GM18861 (cell line): Measurements from ENCODE around the gene RNF133.

Source experiments
- ATAC-seq: cut with Tn5 transposase; IDR thresholded peaks from one replicate; pipeline ENCODE4 v1.9.1; 2021; ENCODE audit not compliant: unreplicated experiment

The RNF133 gene, protein sequence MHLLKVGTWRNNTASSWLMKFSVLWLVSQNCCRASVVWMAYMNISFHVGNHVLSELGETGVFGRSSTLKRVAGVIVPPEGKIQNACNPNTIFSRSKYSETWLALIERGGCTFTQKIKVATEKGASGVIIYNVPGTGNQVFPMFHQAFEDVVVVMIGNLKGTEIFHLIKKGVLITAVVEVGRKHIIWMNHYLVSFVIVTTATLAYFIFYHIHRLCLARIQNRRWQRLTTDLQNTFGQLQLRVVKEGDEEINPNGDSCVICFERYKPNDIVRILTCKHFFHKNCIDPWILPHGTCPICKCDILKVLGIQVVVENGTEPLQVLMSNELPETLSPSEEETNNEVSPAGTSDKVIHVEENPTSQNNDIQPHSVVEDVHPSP

DNA sequence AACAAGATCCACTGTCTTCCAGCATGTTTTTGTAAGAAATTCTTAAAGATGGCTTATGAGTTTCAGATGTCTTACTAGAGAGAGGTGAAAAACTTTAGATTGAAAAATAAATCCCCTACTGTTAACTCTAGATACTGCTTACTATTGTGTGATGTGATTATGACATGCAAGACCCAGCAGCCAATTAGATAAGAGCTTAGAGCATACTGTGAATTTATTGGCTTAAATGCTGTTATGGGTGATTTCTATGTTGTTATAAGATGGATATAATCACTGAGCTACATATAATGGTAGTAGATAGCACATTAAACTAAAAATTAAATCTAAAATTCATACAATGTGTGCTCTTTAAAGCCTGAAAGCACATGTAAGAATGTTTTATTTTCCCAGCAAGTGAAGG lies at the start of gene RNF133:
Gene RNF133 (minus strand): TSS at position 101 of the 400 bp plus-strand sequence. CDS start 199 bp downstream, outside the sequence.
- ATAC-seq: no peak

DNA sequence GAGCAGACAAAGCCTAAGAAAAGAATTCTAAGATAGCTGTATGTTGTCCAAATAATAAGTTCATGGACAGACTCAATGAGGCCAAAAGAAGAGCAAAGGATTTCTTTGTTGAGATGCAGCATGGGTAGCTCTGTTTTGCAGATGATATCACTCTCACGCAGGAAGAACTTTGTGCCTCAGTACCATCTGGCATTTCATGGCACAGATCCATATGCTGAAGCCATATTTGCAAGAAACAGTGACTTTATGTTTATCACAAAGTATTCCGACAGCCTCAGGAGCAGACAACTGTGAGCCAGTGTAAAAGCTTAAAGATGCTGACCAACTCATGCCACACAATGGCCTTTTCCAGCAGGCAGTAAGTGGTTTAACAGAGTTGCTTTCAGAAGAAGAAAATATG lies 49.3 kb upstream of the RNF133 start:
- ATAC-seq: no peak

DNA sequence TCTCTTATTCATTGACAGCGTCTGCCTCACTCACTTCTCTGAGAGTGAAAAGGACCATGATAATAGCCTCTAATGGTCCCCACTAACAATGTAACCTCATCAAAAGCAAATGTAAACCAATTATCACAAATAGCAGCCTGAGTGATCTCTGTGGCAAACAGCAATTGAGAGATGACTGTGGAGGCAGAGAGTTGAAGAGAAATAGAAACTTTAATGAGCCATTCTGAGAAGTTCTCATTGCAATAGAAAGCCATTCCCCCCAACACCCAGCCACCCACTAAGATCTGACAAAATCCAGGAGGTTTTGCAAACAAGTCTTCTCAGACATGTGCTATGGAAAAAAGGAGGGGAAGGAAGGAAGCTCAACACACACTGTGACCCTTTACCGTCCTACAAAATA lies 48.0 kb upstream of the RNF133 start:
- no peak for ATAC-seq

DNA sequence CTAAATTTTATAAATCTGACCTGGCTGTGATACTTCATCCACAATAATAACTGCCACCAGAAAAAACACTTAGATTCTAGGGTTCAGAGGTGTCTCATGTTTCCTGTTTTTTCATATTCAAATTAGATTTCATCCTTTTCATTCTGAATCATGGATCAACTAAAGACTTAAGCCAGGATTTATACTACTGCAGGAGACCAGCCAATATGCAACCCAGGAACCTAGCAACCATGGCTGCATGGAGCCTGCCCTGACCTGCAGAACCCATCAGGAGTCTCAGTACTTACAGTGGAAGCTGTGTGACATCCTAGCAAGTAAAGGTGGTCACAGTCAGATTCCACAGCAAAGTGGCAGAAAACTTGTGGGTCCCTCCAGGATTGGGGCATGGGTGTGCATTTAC lies 44.3 kb upstream of the RNF133 start:
- ATAC-seq: no peak

DNA sequence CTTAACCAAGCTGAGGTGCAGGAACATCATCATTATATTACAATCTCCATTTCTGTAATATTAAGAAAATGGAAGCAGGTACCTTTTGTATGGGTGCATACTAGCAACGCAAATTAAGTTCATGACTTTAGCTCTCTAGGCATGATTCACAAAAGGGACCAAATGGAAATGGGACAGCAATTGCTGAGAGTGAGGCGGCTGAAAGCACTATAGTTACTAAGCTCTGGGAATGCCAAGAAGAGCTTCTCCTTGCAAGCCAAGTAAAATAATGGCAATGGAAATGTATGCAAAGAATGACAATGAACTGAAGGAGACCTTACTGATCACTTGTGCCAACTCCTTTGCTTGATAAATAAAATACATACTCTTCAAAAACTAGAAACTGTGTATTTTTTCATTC lies 40.0 kb upstream of the RNF133 start:
- no peak for ATAC-seq

DNA sequence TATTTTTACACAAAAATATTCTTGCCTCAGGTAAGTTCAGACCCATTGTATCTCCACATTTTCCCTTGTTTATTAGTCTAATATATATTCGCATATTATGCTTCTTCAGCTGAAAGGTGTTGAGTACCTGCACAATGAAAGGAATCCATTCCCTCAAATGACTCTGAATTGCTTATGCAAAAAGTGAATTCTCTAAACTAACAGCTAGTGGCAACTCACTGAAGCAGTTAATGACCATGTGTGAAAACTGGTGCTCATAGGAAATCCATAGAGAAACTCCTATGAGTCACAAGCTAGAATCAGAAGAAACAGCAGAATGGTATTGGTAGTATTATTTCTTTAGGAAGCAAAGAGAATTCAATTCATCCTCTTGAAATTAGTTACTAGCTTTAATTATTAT lies 37.3 kb upstream of the RNF133 start:
- no peak for ATAC-seq

DNA sequence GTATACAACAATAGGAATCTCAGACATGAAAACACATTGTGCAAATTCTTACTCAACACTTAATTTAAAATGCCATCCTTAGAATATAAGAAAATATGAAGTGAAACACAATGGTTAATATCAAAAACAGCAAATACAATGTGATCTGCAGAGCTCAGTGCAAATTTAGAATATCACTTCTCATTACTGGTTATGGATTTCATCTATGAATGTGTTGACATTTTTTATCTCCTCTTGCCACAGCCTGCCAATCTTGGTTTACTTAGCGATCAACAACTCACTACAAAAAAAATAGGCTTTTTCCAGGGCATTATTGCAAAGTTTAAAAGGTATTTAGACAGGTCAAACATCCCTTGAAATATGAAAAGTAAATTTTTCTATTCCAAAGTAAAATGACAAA lies 28.8 kb upstream of the RNF133 start:
- ATAC-seq: no peak

DNA sequence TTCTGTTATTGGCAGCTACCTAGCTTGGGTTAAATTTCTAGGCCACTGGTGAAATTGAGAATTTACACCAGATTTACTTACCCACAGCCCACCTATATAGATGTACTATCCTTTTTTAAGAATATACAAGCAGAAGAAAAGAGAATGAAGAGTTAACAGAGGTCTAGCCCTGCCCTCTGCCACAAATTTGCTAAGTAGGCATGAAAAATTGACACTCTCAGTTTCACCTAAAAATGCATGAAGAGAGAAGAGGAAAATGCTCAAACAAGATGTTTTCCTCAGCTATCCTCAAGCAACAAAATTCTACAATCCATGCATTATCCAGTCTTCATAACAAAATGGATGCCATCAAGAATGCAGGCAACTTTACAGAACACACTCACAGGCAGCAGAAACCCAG lies 28.4 kb upstream of the RNF133 start:
- no peak for ATAC-seq

DNA sequence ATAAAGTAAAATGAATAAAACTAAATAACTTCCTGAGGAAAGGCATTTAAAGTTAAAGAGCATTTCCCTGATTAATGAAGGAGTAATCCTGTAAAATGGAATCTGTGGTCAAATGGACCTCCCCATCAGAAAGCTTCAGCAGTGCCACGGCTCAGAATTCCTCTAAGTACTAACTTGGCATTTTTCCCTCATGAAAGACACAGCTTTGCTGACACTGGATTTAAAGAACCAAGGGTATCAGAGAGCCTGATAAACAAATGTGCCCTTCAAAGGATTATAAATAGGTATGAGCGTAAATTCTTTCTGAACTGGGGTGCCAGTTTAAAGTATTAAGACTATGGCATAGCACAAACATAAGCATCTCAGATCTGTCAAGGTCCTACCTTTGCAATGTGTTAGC lies 28.0 kb upstream of the RNF133 start:
- no peak for ATAC-seq

DNA sequence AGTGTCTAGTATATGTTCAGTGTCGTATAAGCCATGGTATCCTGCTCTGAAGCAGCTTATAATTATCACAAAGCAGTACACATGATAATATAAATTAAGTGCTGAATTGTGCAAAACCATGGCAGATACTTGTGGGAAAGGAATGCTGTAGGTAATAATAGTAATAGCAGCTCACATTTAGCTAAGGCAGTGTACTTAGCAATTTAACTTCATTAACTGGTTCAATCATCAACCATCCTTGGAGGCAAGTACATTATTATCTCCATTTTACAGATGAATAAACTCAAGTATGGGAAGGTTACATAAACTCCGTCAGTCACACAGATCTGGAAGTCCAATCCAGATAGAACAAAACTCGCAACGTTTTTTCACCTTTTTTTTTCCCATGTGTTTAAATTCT lies 25.4 kb upstream of the RNF133 start:
- no peak for ATAC-seq

DNA sequence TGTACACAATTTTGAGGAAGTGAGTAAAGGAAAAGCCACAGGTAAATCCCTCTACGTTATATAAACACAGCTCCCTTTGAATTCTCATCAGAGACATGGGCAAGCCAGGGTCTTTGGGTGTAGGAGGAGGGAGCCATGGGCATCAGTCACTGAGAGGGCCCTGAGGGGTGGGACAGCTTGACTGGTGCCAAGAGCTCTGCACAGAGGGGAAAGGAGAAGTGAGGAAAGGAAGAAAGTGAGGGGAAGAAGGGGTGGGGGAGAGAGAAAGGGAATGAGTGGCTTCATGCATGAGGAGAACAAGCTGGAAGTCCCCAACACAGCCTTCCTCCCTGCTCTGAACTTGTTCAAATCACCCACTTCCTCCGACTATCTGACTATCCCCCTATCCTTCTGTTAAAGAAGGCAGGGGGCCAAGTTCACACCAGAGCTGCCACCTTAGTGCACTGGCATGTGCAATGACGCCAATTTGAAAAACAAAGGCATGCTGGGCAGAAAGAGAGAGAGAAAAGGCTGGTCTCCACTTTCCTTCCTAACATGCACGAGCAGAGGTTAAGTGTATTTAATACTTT lies 20.2 kb upstream of the RNF133 start:
- no peak for ATAC-seq

DNA sequence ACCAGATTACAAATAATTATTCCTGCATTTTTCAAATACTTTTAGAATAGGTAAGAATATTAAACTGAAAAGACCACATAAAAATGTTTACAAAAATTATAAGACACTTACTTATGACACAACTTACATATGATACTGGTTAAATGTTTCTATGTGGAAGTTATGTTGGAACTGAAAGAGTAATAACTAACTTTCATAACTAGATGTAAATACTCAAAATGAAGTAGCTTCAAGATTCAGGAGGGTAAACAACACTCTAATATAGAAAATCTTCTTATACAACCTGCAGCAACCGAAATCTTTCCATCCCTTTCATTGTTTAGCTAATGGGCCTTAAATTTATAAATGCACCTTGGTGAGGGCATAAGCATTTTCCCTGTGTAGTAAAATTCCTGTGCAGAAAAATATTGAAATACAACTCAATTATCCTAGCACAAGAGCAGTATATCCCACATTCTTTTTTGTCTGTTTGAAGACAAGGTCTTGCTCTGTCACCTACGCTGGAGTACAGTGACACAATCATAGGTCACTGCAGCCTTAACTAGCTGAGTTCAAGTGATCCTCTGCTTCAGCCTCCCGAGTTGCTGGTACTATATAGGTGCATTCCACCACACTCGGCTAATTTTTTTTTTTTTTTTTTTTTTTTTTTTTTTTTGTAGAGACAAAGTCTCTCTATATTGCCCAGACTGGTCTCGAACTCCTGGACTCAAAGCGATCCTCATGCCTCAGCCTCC lies 18.6 kb upstream of the RNF133 start:
- ATAC-seq: no peak

DNA sequence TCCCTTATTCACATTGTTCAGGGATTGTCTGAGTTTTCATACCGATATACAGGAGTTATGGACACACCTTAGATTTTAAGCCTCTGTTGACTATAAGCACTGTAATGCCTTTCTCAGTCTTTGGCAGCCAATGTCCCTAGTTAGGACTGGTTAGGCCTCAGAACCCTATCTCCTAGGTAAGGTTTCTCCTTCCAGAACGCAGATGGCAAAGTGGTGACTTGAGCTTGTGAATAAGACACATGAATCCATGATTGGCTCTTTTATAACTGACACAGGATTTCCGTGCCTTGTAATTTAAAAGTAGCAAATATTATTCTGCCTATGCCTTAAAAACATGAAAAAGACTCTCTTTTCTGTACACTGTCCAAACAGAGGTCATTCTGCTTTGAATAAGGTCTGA lies 16.3 kb upstream of the RNF133 start:
- ATAC-seq: no peak

DNA sequence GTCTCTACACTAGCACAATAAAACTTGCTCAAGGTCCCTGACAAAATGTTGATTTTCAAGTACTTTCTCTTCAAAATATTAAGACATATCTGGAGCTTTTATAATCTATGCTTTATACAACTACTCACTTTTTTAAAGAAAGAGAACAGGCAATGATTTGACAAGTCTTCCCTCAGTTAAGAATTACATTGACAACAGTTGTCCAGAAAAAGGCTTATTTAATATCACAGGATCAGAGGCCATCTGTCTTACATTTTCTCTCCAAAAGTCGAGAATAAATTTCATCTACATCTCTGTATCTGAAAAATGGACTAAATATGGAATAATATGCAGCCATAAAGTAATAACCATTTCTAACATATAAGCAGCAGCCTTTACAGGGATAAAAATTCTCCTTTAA lies 12.0 kb upstream of the RNF133 start:
- ATAC-seq: no peak

DNA sequence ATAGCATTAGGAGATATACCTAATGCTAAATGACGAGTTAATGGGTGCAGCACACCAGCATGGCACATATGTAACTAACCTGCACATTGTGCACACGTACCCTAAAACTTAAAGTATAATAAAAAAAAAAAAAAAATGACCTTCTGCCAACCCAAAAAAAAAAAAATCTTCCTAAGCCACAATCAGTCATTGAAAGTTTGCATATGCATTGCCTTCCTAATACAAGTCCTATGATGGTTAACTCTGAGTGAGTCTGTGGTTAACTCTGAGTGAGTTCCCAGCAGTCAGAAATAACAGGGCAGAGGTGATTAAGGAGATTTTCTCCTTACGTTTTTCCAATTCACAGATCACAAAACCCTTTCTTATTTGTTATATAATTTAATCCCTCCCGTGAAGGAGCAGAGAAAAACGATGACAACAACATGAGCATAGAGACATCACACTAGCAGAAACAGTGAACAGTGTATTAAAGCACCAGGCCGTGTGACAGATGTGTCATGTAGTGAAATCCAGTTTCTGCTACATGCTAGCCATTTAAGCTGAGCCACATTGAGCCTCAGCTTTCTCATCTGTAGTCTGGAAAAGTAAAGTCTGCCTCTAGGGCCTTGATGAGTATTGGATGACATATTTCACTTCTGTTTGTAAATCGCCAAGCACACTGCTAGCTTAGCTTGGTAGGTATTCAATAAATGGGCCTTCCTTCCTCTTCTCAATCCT lies 11.2 kb upstream of the RNF133 start:
- no peak for ATAC-seq

DNA sequence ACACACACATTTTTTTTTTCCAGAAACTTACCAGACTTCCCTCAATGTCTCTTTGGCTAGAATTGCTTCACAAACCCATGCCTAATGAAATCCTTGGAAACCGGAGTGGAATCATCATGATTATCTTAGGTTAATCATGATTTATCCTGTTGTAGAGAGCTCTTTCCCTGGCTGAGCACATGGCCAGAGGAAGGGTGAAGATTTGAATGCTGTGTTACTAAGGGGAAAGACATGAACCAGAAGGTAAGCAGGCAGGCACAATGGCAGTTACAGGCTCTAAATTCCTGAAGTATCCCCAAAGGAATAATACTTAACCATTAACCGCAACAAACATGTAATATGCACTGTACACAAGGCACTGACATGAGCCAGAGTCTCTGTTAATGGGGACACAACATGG lies 7.9 kb upstream of the RNF133 start:
- no peak for ATAC-seq

DNA sequence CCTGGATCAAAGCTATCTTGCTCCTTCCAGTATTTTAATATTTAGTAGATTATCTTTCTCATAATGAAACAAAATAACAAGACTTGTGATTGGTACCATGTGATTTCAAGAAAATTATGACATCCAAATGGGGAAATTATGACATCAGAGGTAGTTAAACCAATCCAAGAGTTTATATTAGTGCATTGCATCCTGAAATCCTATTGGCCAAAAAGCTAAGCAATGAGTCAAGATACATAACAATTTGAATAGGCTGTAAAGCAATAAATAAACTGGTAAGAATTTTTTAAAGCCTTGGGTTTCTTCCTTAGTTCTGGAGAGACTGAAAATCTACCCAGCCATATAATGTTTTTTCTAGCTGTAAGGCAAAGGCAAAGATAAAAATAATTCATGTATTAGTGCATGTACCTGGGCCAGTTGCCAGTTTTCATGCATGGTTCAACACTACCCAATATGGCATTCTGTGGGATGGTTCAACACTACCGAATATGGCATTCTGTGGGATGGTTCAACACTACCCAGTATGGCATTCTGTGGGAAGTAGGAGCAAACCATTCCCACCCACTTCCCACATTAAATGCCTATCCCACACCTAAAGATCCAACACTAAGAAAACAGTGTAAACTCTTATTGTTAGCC lies 4.1 kb upstream of the RNF133 start, which contains the start of gene RNF148:
Gene RNF148 (minus strand): TSS at position 51 of the 639 bp plus-strand sequence. CDS start 172 bp downstream, outside the sequence.
- no peak for ATAC-seq

DNA sequence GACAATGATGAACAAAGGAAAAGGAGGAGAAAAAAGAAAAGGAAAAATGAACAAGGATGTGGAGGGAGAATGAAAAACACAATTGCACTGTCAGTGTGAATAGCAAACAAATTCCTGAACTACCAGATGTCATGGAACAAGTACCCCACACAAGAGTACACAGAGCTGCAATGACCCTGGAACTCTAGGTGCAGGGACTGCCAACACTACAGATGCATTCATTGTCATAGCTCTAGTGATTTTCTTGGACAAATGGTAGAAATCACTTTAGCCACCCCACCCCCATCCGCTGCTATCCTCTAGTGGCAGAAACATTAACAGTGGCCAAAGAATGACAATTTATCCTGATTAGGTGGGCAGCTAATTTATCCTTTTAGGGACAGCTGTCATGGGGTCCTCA lies 3.1 kb downstream of the RNF133 start:
- no peak for ATAC-seq

DNA sequence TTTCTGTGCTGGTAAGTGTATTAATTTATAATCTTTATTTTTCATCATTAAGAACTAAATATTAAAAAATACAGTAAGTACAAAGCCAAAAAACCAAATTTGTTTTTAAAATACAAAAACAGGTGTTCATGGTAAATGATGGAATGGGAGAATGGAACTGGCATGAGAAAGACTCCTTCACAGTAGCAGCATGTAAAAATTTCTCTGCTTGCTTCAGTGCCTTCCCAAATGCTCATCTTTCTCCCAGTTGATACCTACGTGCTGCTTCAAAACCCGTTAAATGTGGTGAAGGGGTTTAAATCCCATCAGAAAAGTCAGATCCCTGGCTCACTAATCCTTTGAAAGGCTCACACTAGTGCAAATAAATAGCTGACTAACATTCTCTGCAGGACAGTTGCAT lies 4.2 kb downstream of the RNF133 start:
- ATAC-seq: no peak

DNA sequence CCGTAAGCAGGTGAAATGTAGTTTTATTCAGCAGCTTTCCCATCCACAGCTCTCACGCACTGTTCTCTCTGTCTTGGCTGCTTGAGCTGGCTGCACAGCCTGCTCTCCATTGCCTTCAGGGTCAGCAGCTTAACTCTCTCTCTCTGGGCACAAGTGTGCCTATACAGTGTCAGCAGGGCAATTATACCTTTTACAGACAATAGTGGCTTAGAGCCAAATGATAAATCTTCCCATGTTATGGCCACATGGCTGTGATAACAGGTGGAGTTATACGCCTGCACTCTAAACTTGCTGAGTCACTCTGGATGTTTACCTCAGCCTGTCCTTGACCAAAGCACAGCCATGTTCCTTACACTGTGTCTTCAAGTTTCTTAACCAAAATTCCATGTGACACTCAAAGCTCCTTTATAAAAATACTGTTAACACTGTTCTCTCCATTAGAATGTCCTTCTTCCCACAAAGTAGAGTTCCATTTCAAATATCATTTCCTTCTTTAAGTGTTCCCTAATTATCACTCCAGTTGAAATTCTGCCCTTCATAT lies 6.1 kb downstream of the RNF133 start:
- no peak for ATAC-seq
